CD4-positive, alpha-beta T cell treated with Interleukin-21 for 1 hour (primary cell): ENCODE data around the gene MYPOP.

Experiments
- DNase-seq: peaks from one replicate; pipeline ENCODE4 v3.0.0-alpha.2; 2020

The MYPOP gene

GRCh38 chr19:45862564-45863334 lies 39.7 kb downstream of the MYPOP start, which contains the start of gene SYMPK:
TSS of gene SYMPK (minus strand) at chr19:45863147. CDS start at chr19:45854495, 8,652 bp downstream.
- peak; percentile 99 for DNase-seq

GRCh38 chr19:45862271-45862563 lies 40.2 kb downstream of the MYPOP start:
- DNase-seq = no peak

GRCh38 chr19:45860359-45861259 lies 41.8 kb downstream of the MYPOP start:
- no peak for DNase-seq

- no peak for DNase-seq
Measured at GRCh38 chr19:45854167-45854778, 48.1 kb downstream of the MYPOP start.

GRCh38 chr19:45852983-45853382 lies 49.4 kb downstream of the MYPOP start:
- DNase-seq = no peak

- DNase-seq = no peak
Measured at GRCh38 chr19:45852145-45852750, 50.2 kb downstream of the MYPOP start.

GRCh38 chr19:45848922-45849321 lies 53.5 kb downstream of the MYPOP start:
- DNase-seq = no peak

GRCh38 chr19:45847663-45848062 lies 54.8 kb downstream of the MYPOP start:
- no peak for DNase-seq

- DNase-seq = no peak
Measured at GRCh38 chr19:45842198-45842597, 60.2 kb downstream of the MYPOP start.
